Stimulated activated CD4-positive, alpha-beta T cell treated with anti-CD3 and anti-CD28 coated beads, Interleukin-12 subunit alpha, Interleukin-12 subunit beta, amount 100 ng/mL, for 4 hours (primary cell): Measurements from ENCODE around the gene NR6A1.

Source experiments
- DNase-seq: peaks from one replicate; pipeline ENCODE4 v3.0.0-alpha.2; 2020

Gene NR6A1

DNA sequence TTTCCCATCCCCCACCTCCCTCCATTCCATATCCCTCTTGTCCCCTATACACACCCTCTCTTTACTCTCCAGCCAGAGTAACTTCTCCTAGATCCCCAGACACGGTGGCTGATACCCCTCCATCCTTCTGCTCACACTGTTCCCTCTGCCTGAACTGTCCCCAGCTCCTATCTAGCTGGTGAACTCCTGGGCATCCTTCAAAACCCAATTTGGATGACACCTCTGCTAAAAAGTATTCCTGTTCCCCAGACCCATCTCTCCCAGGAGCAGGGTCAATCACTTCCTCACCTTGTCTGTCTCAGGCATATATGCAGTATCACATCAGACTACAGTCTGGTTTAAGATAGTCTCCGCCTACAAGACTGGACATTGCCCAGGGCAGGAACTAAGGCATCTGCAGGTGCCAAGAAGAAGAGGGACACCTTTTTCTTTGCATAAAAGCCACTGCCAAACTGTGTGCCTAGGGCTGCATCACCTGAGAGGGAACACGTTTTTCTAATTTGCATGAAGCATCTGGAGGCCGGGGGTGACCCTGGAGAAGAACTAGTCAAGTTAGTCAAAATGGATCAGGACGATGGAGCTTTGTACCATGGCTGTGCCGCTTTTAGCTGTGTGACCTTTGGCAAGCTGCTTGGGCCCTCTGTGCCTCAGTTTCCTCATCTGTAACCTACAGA lies 291.0 kb downstream of the NR6A1 start:
- DNase-seq = no peak

DNA sequence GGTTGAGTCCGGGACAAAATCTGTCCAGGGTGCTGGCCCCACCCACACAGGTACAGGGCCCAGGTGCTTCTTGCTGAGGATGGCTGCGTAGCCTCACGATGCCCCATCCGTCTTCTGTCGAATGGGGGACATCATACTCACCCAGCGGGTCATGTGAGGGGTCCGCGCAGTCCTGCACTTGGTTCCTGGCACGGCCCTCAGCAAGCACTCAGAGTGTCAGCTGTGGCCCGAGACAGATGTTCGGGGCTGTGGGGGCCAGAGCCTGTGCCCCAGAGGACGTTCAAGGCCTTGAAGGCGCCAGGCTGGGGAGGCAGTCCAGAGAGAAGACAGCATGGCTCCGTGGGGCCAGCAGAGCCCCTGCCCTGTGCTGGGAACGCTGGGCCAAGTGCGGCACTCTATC lies 291.7 kb downstream of the NR6A1 start:
- DNase-seq = no peak

DNA sequence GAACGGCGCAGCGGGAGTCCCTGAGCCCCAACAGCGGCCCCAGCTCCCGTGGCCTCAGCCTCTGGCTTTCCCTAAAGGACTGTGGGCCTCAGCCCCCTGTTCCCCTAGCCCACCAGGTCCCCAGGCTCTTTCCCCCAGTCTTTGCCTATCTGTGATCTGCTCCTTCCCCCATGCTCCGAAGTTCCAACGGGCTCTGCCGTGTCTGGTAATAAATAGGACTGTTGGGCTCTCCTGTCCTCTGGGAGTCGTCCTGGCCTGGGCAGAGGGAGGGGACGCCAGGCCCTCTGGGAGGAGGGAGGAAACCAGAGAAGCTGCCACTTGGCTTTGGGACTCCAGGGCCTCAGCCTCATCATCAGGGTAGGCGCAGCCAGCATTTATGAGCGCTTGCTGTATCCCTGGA lies 292.8 kb downstream of the NR6A1 start:
- no peak for DNase-seq

DNA sequence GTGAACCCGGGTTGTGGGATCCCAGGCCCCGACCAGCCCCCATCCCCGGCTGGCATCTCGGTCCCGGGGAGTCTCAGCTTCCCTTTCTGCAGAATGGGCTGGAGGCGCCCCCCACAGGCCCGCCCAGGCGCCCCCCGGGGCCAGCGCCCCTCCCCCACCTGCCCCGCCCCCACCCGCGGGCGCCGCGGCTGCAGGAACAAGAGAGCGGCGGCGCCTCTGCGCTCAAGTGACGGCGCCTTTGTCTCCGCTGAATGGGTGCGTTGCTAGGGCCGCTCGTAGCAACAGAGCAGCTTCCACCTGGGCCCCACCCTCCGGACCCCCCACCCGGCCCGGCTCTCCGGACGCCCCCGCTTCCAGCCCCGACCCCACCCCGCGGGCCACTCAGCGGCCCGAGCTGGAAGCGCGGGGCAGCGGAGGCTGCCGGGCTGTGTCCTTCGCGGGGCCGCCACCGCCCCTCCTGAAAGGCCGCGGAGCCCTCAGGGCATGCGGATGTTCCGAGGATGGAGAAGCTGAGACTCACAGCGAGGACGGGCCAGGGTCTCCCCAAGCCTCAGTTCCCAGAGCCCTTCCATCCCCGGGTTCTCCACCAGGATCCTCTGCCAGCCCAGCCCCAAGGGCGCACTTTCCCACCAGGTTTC lies 293.3 kb downstream of the NR6A1 start:
- no peak for DNase-seq

DNA sequence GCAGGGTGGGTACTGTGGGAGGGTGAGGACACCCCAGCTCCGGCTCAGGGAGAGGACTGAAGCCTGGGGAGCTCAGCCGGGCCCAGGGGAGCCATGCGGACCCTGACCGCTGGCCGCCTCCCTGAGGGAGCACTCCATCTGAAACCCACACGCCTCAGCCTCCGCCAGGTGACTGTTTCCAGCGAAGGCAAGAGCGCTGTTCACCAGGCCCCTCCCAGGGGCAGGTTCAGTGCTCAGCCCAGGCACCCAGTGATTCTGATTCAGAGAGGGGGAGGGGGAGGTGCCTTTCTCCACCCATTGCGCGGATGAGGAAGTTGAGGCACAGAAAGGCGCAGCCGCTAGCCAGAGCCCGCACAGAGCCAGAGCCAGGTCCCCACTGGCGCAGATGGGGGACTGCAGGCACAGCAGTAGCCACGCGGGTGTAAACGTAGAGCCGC lies 293.9 kb downstream of the NR6A1 start:
- DNase-seq = no peak

DNA sequence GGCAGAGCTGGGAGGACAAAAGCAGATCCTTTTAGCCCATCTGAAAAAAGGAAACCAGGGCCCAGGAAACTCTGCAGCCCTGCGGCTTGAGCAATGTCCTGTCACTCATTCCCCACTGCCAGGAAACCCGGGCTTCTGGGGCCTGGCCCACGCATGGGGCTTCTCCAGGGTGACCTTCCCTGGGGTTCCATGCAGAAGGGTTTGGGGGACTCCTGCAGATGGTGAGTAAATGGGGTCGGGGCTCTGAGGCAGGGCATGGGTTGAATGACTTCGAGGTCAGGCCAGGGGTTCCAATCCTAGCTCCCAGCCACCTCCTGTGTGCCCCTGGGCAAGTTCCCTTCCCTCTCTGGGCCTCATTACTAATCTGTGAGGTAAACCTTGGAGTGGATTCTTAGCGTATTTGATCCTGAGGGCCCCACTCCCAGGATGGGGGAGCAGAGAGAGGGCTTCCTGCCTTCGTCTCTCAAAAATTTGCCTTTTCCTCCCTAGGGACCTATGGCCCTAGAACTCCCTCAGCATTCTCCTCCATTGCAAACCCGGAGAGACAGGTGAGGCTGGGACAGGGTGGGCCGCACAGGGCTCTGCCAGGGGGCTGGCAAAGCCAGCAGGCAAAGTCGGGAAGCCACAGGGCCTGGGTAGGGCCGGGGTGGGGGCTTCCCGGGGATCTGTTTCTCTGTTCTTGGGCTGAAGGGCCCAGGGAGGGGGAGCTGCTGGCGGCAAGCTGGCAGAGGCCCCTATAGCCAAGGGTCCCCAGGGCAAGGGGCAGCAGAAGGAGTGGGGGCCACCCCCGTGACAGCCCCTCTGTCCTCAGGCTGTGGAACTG lies 295.0 kb downstream of the NR6A1 start:
- DNase-seq = no peak

DNA sequence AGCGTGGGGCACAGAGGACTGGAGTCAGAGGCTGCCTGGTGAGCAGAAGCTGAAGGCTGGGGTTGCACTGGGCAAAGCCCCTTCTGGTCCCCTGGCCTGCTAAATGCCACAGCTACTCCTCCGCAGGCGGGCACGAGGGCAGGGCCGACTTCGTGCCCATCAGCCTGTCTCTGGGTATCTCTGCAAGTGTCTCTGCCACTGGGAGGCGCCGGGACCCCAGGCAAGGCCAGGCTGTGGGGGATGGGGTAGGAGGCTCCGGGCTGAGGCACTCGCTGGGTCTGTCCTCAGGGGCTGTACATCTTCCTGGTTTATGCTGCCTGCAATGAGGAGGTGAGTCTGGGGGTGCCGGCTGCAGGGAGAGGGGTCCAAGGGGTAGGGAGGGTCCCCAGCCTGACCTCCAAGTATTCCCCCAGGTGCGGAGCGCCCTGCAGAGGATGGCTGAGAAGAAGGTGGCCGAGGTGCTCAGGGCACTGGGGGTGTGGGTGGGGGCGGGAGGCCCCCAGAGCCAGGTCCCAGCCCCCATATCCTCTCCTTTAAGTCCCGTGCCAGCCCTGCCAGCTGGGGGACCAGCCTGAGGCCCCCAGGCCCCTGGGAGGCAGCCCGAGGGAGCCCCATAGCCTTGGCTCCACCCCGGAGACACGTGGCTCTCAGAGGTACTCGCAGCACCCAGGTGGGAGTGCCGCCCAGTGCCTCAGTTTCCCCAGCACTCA lies 295.8 kb downstream of the NR6A1 start:
- DNase-seq = no peak

DNA sequence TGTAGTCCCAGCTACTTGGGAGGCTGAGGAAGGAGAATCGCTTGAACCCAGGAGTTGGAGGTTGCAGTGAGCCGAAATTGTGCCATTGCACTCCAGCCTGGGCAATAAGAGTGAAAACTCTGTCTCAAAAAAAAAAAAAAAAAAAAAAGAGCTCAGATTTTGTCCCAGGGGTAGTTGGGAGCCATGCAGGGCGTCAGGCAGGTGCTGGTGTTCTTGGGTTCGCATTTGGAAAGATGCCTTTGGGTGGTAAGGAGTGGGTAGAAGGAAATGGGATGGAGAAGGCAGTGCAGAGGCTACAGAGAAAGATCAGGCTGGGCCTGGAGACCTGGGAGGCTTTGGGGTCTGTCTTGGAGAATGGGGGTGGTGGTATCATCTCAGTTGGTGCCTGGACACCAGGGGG lies 297.0 kb downstream of the NR6A1 start:
- DNase-seq = no peak

DNA sequence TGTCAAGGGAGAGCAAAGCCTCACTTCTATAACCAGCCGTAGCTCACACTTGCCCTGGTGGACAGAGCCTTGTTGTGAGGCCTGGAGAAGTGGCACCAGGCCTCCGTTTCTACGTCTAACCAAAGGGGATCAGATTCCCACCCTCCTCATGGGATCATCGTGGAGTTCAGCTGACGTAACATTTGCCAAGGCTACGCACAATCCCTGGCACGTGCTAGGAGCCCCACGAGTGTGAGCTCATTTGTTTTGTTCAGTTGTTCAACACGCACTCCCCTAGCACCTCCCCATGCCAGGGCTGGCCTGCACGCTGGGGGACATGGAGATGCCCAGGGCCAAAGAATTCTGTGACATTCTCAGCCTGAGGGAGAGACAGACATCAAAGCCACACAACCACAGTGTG lies 297.8 kb downstream of the NR6A1 start:
- no peak for DNase-seq

DNA sequence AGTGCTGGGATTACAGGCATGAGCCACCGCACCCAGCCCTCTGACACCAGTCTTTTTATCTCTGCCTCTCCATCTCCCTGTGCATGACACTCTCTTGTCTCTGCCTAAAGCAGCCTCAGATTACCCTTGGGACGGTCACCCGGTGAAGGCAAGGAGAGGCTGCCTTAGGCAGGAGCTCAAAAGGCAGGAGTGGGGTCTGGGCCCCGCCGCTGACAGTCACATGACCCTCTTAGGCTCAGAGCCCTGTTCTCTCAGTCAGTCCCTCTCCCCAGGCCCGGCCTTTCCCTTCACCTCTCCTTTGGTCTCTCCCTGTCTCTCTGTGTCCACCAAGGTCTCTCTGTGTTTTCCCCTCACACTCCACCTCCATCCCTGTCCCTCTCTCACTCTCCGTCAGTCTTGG lies 298.3 kb downstream of the NR6A1 start:
- no peak for DNase-seq

DNA sequence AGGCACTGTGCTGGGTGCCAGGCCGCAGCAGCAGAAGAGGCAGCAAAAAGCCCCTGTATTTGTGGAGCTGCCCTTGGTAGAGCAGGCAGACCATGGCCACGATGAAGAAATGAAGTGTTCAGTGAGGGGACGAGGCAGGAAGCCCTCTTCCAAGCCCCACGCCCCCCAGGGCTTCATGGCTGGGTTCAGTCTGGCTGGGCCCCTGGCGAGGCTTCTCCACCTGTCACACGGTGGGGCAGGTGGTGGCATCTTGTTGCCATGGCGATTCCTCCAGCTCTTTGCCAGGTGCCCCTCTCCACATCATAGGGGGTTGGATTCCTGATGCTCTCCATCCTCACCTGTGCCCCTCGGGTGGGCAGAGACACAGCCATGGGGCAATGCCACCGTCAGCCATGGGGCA lies 299.4 kb downstream of the NR6A1 start:
- DNase-seq = no peak

DNA sequence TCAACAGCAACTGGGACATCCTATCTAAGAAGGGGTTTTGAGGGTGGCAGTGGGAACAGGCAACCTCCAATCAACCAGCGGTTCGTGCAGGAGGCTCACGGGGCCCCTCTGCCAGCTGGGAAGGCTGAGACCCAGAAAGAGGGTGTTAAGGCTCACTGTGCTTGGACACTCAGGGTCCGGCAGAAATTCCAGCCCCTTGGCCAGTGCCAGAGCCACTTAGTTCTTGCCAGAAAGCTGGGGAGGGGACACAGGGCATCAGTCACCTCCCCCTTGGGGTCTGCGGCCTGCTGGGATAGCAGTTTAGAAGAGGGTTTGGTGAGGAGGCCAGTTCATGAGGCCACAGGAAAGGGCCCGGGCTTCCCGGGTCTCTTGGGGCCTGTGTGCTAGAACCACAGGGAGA lies 300.4 kb downstream of the NR6A1 start:
- DNase-seq = no peak

DNA sequence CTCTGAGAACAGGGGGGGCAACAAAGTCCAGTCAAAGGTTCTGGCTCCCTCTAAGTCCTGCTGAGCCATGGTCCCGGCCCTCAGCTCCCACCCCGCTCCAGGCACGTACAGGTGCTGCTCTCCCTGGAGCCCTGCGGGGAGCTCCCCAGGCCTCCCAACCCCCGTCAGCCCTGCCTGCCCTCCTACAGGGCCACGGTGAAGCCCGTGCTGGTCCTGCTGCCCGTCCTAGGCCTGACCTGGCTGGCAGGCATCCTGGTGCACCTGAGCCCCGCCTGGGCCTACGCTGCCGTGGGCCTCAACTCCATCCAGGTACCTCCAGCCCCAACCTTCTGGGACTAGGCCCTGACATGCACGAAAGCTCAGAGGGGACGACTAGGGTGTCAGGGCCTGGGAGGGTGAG lies 300.8 kb downstream of the NR6A1 start:
- DNase-seq = no peak

DNA sequence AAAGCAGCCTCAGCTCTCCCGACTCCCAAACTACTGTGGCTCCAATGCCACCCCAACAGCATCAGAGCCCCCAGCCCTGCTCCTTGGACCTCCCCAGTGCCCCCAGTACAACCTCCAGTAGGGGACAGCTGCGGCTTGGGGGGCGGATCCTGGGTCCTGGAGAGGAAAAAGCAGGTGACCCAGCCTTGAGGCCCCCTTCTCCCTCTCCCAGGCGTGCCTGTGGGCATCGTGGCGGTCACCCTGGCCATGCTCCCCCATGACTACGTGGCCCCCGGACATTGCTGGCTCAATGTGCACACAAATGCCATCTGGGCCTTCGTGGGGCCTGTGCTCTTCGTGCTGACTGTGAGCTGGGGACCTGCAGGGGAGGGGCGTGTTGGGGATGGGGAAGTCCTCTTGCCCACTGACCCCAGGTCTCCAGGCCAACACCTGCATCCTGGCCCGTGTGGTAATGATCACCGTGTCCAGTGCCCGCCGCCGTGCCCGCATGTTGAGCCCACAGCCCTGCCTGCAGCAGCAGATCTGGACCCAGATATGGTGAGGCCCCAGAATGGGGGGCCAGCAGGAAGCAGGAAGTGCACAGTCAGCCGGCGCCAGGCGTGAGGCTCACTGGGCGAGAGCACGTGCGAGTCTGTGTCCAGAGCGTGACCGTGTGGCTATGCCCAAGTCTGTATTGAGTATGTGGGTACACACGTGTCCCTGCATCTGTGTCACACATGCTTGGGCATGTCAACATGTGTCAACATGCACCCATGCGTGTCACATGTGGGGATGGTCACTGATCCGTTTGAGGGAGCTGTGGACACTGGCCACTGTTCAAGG lies 301.9 kb downstream of the NR6A1 start:
- DNase-seq = no peak

DNA sequence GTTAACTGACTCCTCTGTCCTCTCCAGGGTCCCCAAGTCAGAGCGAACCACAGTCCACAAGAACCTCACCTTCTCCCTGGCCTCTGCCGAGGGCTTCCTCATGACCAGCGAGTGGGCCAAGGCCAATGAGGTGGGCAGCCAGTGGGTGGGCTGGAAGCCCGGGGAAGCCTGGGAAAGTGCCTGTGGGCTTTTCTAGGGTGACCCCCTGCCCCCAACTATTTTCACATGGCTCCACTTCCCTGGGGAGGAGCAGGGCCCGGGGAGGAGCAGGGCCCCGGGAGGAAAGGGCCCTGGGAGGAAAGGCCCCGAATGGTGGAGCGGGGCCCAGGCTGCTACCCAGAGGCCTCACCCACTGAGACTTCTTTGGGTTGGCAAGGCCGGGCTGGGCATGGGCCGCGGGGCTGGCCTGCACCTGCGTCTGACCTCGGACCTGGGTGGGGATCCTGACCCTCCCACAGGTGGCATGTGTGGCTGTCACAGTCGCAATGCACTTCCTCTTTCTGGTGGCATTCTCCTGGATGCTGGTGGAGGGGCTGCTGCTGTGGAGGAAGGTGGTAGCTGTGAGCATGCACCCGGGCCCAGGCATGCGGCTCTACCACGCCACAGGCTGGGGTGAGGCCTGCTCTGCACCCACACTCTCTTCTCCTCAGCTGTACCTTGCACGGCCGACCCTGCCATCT lies 302.9 kb downstream of the NR6A1 start:
- DNase-seq = no peak

DNA sequence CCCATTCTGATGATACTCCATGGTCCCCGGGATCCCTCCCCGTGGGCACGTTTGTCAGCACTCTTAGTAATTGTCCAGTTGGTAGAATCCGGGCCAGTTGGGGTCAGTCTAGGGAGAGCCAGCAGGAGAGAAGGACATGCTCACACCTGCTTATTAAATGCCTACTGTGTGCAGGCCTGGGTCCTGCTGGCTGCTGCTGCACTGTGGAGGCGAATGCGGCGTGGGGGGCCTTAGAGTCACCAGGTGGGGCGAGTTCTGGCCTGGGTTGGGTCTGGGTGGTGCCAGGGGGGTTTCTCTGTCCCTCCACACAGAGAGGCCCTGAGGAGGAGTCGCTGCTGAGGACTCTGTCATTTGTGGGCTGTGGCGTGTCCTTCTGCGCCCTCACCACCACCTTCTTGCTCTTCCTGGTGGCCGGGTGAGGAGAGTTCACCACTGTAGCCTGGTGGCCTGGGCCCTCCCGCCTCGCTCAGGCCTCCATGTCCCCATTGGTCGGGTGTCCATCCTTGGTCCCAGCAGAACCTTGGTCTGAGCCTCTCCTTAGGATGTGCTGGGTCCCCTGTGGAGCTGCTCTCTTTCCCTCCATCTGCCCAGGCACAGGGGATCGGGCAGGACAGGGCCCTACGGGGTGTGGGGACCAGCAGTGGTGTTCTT lies 303.6 kb downstream of the NR6A1 start:
- DNase-seq = no peak
